B cell (primary cell): ENCODE data around the gene GUCA2A. TPM values are rescaled to one million over a fixed set of nuclear protein-coding genes. Genes with fewer than 3 reads are reported as not detected.

ENCODE experiments used
- ATAC-seq: fragments of 200-7000 bp; cut with Tn5 transposase; one replicate; pipeline ENCODE4 v1.10.0; 2021; ENCODE audit warnings: low read depth, mild to moderate bottlenecking, moderate number of reproducible peaks, moderate library complexity
- CTCF ChIA-PET: fragments of 350-600 bp; sonication (Branson Sonifier 250); formaldehyde crosslinking; loops from one replicate; lab custom pipeline; 2021; ENCODE audit warnings: antibody characterized with exemption, inconsistent platforms; lab: Charles Lee
- POLR2A ChIA-PET: fragments of 350-600 bp; sonication (Branson Sonifier 250); formaldehyde crosslinking; loops from one replicate; lab custom pipeline; 2021; ENCODE audit warnings: antibody characterized with exemption; lab: Charles Lee
- DNase-seq: peaks from one replicate; pipeline ENCODE4 v3.0.0; 2013
- H2AFZ ChIP-seq: 2 replicates; pipeline ENCODE4 v1.6.1; 2012; ENCODE audit warnings: mild to moderate bottlenecking, low read depth, low read length; ENCODE audit not compliant: insufficient read depth, poor library complexity, severe bottlenecking
- H3K27ac ChIP-seq, 2 donors: 1 replicate in 1 of 2; 2 replicates in 1 of 2; pipeline ENCODE4 v1.5.1; 2012 to 2013; ENCODE audit warnings: low read length in 2 of 2, mild to moderate bottlenecking in 2 of 2, moderate library complexity in 1 of 2
- H3K27me3 ChIP-seq, 4 experiments: fragments of 200-600 bp in 1 of 4; sonication (generic) in 1 of 4; replicated peaks in 1 of 4; 1 replicate in 2 of 4; 2 replicates in 2 of 4; pipeline versions ENCODE4 v1.6.1 to v1.7.0; 2013 to 2016; ENCODE audit warnings: low read length in 3 of 4, mild to moderate bottlenecking in 2 of 4, mixed read lengths in 1 of 4, moderate library complexity in 1 of 4; ENCODE audit not compliant: insufficient read depth in 4 of 4, control insufficient read depth in 3 of 4; ENCODE audit errors: control extremely low read depth in 1 of 4
- H3K36me3 ChIP-seq, 2 experiments: replicated peaks in 1 of 2; 1 replicate in 1 of 2; 2 replicates in 1 of 2; pipeline versions ENCODE4 v1.6.1 to v1.7.1; 2013; ENCODE audit warnings: low read length in 1 of 2; ENCODE audit not compliant: insufficient read depth in 2 of 2, control insufficient read depth in 1 of 2; ENCODE audit errors: control extremely low read depth in 1 of 2, extremely low read depth in 1 of 2
- H3K4me1 ChIP-seq, 2 donors: fragments of 200-600 bp in 1 of 2; sonication (generic) in 1 of 2; 1 replicate in 1 of 2; 2 replicates in 1 of 2; pipeline versions ENCODE4 v1.5.1 to v1.6.1; 2013 to 2017; ENCODE audit warnings: low read length in 2 of 2; ENCODE audit not compliant: control insufficient read depth in 2 of 2, insufficient read depth in 2 of 2
- H3K4me2 ChIP-seq: replicated peaks from 2 replicates; pipeline ENCODE3; 2012; ENCODE audit warnings: mild to moderate bottlenecking, low read depth, low read length; ENCODE audit not compliant: poor library complexity, severe bottlenecking
- H3K4me3 ChIP-seq, 5 experiments: fragments of 200-600 bp in 1 of 5; sonication (generic) in 1 of 5; 1 replicate in 3 of 5; 2 replicates in 2 of 5; pipeline versions ENCODE4 v1.5.1 to v1.7.0; 2011 to 2016; ENCODE audit warnings: low read length in 4 of 5, mild to moderate bottlenecking in 4 of 5, low read depth in 2 of 5, control low read depth in 1 of 5, moderate library complexity in 1 of 5; ENCODE audit not compliant: insufficient read depth in 1 of 5; ENCODE audit errors: control extremely low read depth in 1 of 5, extremely low read depth in 1 of 5
- H3K79me2 ChIP-seq: fragments of 200-600 bp; sonication (generic); one replicate; pipeline ENCODE4 v1.6.0; 2016; ENCODE audit warnings: low read length; ENCODE audit not compliant: control insufficient read depth, insufficient read depth
- H3K9ac ChIP-seq: fragments of 200-600 bp; sonication (generic); 2 replicates; pipeline ENCODE4 v1.6.1; 2017; ENCODE audit warnings: mild to moderate bottlenecking, low read length, moderate library complexity
- H3K9me3 ChIP-seq, 3 donors: one replicate each; pipeline versions ENCODE4 v1.6.1 to v1.7.1; 2013; ENCODE audit warnings: low read length in 2 of 3; ENCODE audit not compliant: control insufficient read depth in 2 of 3, insufficient read depth in 1 of 3; ENCODE audit errors: control extremely low read depth in 1 of 3
- H4K20me1 ChIP-seq: 2 replicates; pipeline ENCODE4 v1.6.0; 2012; ENCODE audit warnings: mild to moderate bottlenecking, low read length; ENCODE audit not compliant: insufficient read depth, control insufficient read depth, poor library complexity, severe bottlenecking
- H3K27ac Mint-ChIP-seq: one replicate; pipeline ENCODE4 v1.8.0; 2021; ENCODE audit warnings: mixed read lengths
- H3K27me3 Mint-ChIP-seq: one replicate; pipeline ENCODE4 v1.8.0; 2021; ENCODE audit warnings: mixed read lengths
- H3K4me1 Mint-ChIP-seq: one replicate; pipeline ENCODE4 v1.8.0; 2021; ENCODE audit warnings: mixed read lengths
- H3K4me3 Mint-ChIP-seq: one replicate; pipeline ENCODE4 v1.8.0; 2021; ENCODE audit warnings: mixed read lengths
- H3K9me3 Mint-ChIP-seq: one replicate; pipeline ENCODE4 v1.8.0; 2022; ENCODE audit warnings: mixed read lengths; ENCODE audit not compliant: insufficient read depth
- CTCF ChIP-seq: fragments of 200-600 bp; IDR thresholded peaks from one replicate; pipeline ENCODE4 v1.8.0; 2022; ENCODE audit warnings: antibody characterized with exemption, mild to moderate bottlenecking
- EZH2 ChIP-seq: IDR thresholded peaks from 2 replicates; pipeline ENCODE4 v1.6.1; 2012; ENCODE audit warnings: borderline replicate concordance, low read depth, mild to moderate bottlenecking, moderate library complexity, low read length; ENCODE audit not compliant: insufficient read depth, poor library complexity, severe bottlenecking
- WGBS: methylation state at CpG from one replicate; pipeline ENCODE4 v1.1.5; 2013; ENCODE audit warnings: missing lambda C conversion rate; ENCODE audit not compliant: insufficient coverage; 5-methylcytosine and 5-hydroxymethylcytosine counted together
- intact Hi-C: fragments of 100-400 bp; cut with micrococcal nuclease; formaldehyde crosslinking; loops from one replicate; pipeline ENCODE4 v1.10.0; 2022
- polyA plus RNA-seq: library from polyadenylated mRNA; depleted of rRNA; stranded (reverse); fragments of >200 nt; gene quantifications from 2 replicates; pipeline ENCODE4 v1.2.3, GENCODE V29; 2012
- total RNA-seq, 2 donors: library from RNA; stranded (reverse); fragments of 120-200 nt in 1 of 2; gene quantifications; 1 replicate in 1 of 2; 2 replicates in 1 of 2; pipeline versions ENCODE4 v1.2.3 to v1.2.4, GENCODE V29; 2013 to 2022

Gene GUCA2A
- total and polyA plus RNA-seq, 2 donors (not counting 1 experiment from before 2014, with no cell fraction given), result not detected

- Histone ChIP-seq H3K4me3 (no peak overlapping the region), H4K20me1 (no peaks in the 10 kb centered on the region), H3K79me2 (no peaks in the 10 kb centered on the region), H2AFZ (no peak overlapping the region), H3K9ac (no peak overlapping the region), H3K36me3 (peaks cover 5 to 21% of the 10 kb centered on the region in 2 experiments), H3K4me1 (no peaks in the 10 kb centered on the region), H3K27ac (no peak overlapping the region), H3K9me3 (no peaks in the 10 kb centered on the region), H3K4me2 (no peak overlapping the region), H3K27me3 (no peaks in the 10 kb centered on the region)
- no peaks in the 10 kb centered on the region for H3K4me1 Mint-ChIP-seq
- WGBS, result no CpG with 5 or more reads among the region's 3 CpGs
- ATAC-seq, result no peak
- no peak for DNase-seq
- POLR2A ChIA-PET, result no interaction called here
- H3K9me3 Mint-ChIP-seq, result no peaks in the 10 kb centered on the region
- no peak for TF ChIP-seq EZH2
- TF ChIP-seq CTCF, result no peak
- CTCF ChIA-PET, result no interaction called here
- no peak overlapping the region for H3K27ac Mint-ChIP-seq
- intact Hi-C loops, result no loop called here
- H3K27me3 Mint-ChIP-seq, result no peaks in the 10 kb centered on the region
- no peak overlapping the region for H3K4me3 Mint-ChIP-seq
Observed at GRCh38 chr1:42178249-42178648, 13.7 kb upstream of the GUCA2A start.

GRCh38 chr1:42177541-42177981 is 13.0 kb upstream of the GUCA2A start:
- DNase-seq, result no peak
- H3K27ac Mint-ChIP-seq, result no peak overlapping the region
- WGBS, result 88% methylated on average over 2 of the region's 6 CpGs
- no peak overlapping the region for H3K4me3 Mint-ChIP-seq
- no peaks in the 10 kb centered on the region for H3K4me1 Mint-ChIP-seq
- H3K9me3 Mint-ChIP-seq, result no peaks in the 10 kb centered on the region
- H3K27me3 ChIP-seq, result no peaks in the 10 kb centered on the region
- H3K4me3 ChIP-seq, result no peak overlapping the region
- no peak overlapping the region for H3K27ac ChIP-seq
- CTCF ChIA-PET, result interaction anchor here (0.8 kb wide), 1 partner anchor 310 kb away, joined by 3 read pairs; no protein-coding TSS in a partner anchor
- TF ChIP-seq EZH2 (no peak), CTCF (no peak)
- no peak overlapping the region for H2AFZ ChIP-seq
- ATAC-seq, result no peak
- no peaks in the 10 kb centered on the region for H3K9me3 ChIP-seq
- intact Hi-C loops, result no loop called here
- POLR2A ChIA-PET, result no interaction called here
- peaks cover 5 to 18% of the 10 kb centered on the region in 2 experiments for H3K36me3 ChIP-seq
- H3K4me1 ChIP-seq, result peaks cover 0 to 3% of the 10 kb centered on the region in 2 donors
- H3K9ac ChIP-seq, result no peak overlapping the region
- H3K4me2 ChIP-seq, result no peak overlapping the region
- no peaks in the 10 kb centered on the region for H4K20me1 ChIP-seq
- no peaks in the 10 kb centered on the region for H3K27me3 Mint-ChIP-seq
- no peaks in the 10 kb centered on the region for H3K79me2 ChIP-seq
